ENCODE results near the gene ERCC2.

DNA sequence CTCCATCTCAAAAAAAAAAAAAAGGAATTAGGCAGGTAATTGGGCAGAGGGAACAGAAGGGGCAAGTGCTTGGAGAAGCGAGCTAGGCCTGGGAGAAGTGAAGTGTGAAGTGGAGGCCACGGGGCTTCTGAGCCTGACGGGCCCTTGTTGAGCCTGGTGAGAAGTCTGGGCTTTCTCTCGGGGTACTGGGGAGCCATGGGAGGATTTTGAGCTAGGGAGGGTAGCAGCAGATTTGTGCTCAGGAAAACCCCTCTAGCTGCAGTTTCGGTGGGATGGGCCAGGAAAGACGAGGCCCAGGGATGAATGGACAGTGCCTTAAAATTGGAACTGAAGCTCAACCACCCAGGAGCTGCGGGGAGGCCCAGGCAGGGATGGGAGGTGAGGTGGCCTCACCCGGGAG, 44.1 kb upstream of the ERCC2 start:
- TF ChIP-seq, protein P1, sequence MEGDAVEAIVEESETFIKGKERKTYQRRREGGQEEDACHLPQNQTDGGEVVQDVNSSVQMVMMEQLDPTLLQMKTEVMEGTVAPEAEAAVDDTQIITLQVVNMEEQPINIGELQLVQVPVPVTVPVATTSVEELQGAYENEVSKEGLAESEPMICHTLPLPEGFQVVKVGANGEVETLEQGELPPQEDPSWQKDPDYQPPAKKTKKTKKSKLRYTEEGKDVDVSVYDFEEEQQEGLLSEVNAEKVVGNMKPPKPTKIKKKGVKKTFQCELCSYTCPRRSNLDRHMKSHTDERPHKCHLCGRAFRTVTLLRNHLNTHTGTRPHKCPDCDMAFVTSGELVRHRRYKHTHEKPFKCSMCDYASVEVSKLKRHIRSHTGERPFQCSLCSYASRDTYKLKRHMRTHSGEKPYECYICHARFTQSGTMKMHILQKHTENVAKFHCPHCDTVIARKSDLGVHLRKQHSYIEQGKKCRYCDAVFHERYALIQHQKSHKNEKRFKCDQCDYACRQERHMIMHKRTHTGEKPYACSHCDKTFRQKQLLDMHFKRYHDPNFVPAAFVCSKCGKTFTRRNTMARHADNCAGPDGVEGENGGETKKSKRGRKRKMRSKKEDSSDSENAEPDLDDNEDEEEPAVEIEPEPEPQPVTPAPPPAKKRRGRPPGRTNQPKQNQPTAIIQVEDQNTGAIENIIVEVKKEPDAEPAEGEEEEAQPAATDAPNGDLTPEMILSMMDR (IDR thresholded peaks at IDR 0.05), result no peak
- no peak for TF ChIP-seq POLR2A (IDR thresholded peaks at IDR 0.05)
- TF ChIP-seq EP300 (IDR thresholded peaks at IDR 0.05), result no peak

Measured in ovary (tissue), 3 donors.